ENCODE results near the gene ELMO1. TPM values are rescaled to one million over a fixed set of nuclear protein-coding genes. Genes with fewer than 3 reads are reported as not detected.

Gene ELMO1
- total RNA-seq, 2 experiments from 2014 or later: 129 to 137 TPM

DNA sequence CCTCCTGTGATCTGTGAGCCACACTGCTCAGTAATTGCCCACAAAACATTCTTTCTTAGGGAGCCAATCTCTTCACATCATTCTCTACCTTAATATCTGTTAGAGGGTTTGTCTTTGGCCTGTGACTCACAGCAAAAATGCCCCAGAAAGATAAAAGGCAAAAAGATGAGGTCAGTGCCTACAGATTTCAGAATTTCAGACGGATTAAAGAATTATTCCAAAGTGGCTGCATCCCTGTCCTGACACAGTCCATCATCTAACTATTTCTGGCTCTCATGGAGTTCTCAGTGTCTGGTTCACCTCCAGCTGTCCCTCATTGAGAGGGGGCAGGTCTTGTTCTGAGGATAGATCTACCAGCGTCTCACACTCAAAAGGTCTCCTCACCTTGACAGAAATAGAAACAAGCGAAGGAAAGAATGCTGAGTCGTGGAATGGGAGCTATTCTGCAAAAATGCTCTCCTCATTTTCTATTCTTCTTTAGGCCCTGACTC lies 585.8 kb downstream of the ELMO1 start:
- CTCF ChIA-PET: no interaction called here
- peaks cover 2% of the 10 kb centered on the region for H3K4me1 Mint-ChIP-seq (ENCODE audit: low read depth)
- H3K36me3 Mint-ChIP-seq (ENCODE audit: low read depth): peaks cover 80% of the 10 kb centered on the region
- H3K9me3 Mint-ChIP-seq: no peaks in the 10 kb centered on the region
- H3K4me3 Mint-ChIP-seq: no peak overlapping the region
- no peak overlapping the region for H3K27ac Mint-ChIP-seq
- no peak for DNase-seq
- intact Hi-C loops (cut with micrococcal nuclease): no loop called here
- H3K27me3 Mint-ChIP-seq (ENCODE audit: low read depth): no peaks in the 10 kb centered on the region

DNA sequence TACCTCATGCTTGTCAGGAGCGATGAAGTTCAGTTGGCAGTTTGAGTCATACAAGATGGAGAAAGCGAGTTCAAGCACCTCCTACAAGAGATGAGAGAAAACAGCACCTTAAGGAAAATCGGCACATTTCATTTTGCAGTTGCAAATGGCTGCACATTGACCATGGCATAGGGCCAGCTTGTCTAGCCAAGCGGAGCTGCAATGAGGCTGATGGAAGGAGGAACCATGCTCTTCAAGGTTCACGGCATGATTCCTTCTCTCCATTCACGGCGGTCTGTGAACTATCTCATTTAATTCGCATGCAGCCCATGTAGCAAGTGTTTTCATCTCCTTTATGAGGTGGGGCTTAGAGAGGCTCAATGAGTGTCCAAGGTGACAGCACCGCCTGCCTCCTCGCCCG lies 587.0 kb downstream of the ELMO1 start:
- DNase-seq: no peak
- no peak overlapping the region for H3K27ac Mint-ChIP-seq
- no peaks in the 10 kb centered on the region for H3K9me3 Mint-ChIP-seq
- H3K4me1 Mint-ChIP-seq (ENCODE audit: low read depth): peaks cover 2% of the 10 kb centered on the region
- no peak overlapping the region for H3K4me3 Mint-ChIP-seq
- intact Hi-C loops (cut with micrococcal nuclease): no loop called here
- CTCF ChIA-PET: interaction anchor here (0.6 to 0.7 kb wide), 2 partner anchors 354 to 376 kb away, joined by 3 to 4 read pairs; no protein-coding TSS in a partner anchor
- H3K27me3 Mint-ChIP-seq (ENCODE audit: low read depth): no peaks in the 10 kb centered on the region
- peaks cover 82% of the 10 kb centered on the region for H3K36me3 Mint-ChIP-seq (ENCODE audit: low read depth)

DNA sequence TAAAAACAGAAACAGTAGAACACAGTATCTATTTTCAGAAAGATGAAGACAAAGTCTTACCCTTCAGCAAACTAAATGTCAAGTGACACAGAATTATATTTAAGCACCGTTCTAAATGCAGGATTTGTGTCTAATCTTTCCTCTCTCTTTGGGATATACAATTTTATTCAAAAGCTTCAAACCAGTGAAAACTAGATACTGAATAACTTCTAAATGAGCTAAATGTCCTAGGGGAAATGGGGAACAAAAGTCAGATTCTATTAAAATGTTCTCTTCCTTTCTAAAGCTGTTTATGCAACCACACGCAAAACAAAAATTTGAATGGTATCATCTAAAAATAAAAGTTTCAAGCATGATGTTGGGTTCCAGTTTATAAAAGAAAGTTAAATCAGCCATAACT lies 588.0 kb downstream of the ELMO1 start:
- H3K9me3 Mint-ChIP-seq: no peaks in the 10 kb centered on the region
- H3K4me1 Mint-ChIP-seq (ENCODE audit: low read depth): peaks cover 2% of the 10 kb centered on the region
- intact Hi-C loops (cut with micrococcal nuclease): no loop called here
- peaks cover 91% of the 10 kb centered on the region for H3K36me3 Mint-ChIP-seq (ENCODE audit: low read depth)
- CTCF ChIA-PET: interaction anchor here (0.7 kb wide), 2 partner anchors 183 to 375 kb away, joined by 3 read pairs; no protein-coding TSS in a partner anchor
- H3K27ac Mint-ChIP-seq: no peak overlapping the region
- no peak overlapping the region for H3K4me3 Mint-ChIP-seq
- no peak for DNase-seq
- H3K27me3 Mint-ChIP-seq (ENCODE audit: low read depth): no peaks in the 10 kb centered on the region

DNA sequence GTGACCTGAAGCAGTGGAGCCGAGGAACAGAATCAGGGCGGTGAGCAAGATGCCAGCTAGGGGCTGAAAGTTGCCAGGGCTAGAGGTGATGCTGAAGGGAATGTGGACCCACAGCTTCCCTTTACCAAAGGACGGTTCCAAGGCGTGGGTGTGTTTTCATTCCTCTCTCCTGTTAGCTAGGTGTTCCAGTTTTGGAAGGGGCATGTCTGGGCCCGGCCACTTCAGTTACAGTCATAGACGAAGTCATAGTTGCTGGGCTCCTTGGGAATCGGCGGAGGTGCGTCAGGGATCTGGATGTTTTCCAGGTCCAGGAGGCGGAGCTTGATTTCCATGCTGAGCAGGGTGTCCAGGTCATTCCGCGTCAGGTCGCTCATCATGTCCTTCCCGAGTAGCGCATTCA lies 593.3 kb downstream of the ELMO1 start:
- H3K27me3 Mint-ChIP-seq (ENCODE audit: low read depth): no peaks in the 10 kb centered on the region
- H3K4me1 Mint-ChIP-seq (ENCODE audit: low read depth): peaks cover 17% of the 10 kb centered on the region
- DNase-seq: no peak
- peaks cover 79% of the 10 kb centered on the region for H3K36me3 Mint-ChIP-seq (ENCODE audit: low read depth)
- intact Hi-C loops (cut with micrococcal nuclease): loop anchor here (10.0 kb wide), 1 partner anchor 361 kb away; no protein-coding TSS in a partner anchor
- CTCF ChIA-PET: no interaction called here
- H3K27ac Mint-ChIP-seq: no peak overlapping the region
- no peak overlapping the region for H3K4me3 Mint-ChIP-seq
- peaks cover 6% of the 10 kb centered on the region for H3K9me3 Mint-ChIP-seq

DNA sequence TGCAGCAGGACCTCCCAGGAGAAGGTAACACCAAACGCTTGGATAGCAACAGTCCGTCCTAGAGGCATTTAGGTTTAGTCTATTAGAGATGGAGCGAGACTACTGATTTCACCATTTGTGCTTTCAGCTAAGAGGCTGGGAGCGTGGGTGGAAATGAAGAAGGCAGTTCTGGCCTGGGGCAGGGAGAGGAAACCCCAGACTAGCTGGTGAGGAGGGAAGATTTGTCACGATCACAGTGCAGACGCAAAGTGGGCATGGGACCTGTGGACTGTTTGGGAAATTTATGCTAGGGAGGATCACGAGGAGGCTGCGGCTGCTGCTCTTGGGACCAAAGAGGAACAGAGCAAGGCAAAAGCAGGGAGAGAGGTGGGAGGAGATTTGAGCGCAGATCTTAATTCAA lies 594.0 kb downstream of the ELMO1 start:
- Mint-ChIP-seq H3K27me3 (ENCODE audit: low read depth) (no peaks in the 10 kb centered on the region), H3K36me3 (ENCODE audit: low read depth) (peaks cover 73% of the 10 kb centered on the region), H3K9me3 (peaks cover 8% of the 10 kb centered on the region), H3K4me1 (ENCODE audit: low read depth) (peaks cover 17% of the 10 kb centered on the region), H3K4me3 (no peak overlapping the region), H3K27ac (no peak overlapping the region)
- CTCF ChIA-PET: no interaction called here
- DNase-seq: no peak
- intact Hi-C loops (cut with micrococcal nuclease): loop anchor here (5.0 to 10.0 kb wide), 4 partner anchors 132 to 360 kb away; partner anchors contain the start of gene AOAH

DNA sequence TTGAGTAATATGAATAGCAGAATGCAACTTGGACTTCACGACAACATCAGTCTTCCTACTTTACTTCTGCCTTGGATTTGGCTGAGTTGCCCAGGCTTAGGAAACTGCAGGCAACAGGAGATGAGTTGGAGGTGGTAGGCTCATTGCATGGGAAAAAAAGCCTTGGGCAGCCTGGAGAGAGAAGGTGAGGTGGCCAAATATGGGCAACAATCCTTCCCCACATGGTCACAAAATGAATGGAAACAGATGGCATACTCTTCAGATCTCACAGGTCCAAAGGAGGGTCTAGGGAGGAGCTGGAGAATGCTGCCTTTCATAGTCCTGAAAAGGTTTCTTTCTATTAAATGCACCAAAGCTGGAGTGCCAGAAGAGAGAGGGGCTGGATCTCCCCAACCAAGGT lies 595.7 kb downstream of the ELMO1 start:
- CTCF ChIA-PET: no interaction called here
- intact Hi-C loops (cut with micrococcal nuclease): loop anchor here (5.0 to 10.0 kb wide), 4 partner anchors 131 to 358 kb away; partner anchors contain the start of gene AOAH
- peaks cover 10% of the 10 kb centered on the region for H3K9me3 Mint-ChIP-seq
- H3K36me3 Mint-ChIP-seq (ENCODE audit: low read depth): peaks cover 58% of the 10 kb centered on the region
- H3K27ac Mint-ChIP-seq: no peak overlapping the region
- H3K27me3 Mint-ChIP-seq (ENCODE audit: low read depth): no peaks in the 10 kb centered on the region
- no peak overlapping the region for H3K4me3 Mint-ChIP-seq
- DNase-seq: no peak
- H3K4me1 Mint-ChIP-seq (ENCODE audit: low read depth): peaks cover 17% of the 10 kb centered on the region

DNA sequence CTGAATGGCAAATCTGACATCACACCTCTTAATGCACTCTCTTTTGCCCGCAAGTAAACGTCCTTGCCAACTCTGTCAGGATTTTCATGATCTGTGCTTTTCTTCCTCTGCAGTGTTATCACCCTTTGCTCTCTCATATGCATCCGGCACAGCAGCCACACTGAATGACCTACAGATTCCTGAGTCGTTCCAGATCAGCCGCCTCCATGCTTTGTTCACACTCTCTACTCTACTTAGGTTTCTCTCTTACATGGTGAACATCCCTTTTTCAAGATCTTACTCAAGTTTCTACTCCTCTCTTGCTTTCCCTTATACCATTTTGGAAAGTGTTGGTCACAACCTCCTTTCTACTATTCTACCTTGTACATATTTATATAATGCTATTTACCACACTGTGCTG lies 596.6 kb downstream of the ELMO1 start:
- CTCF ChIA-PET: no interaction called here
- Mint-ChIP-seq H3K4me1 (ENCODE audit: low read depth) (peaks cover 17% of the 10 kb centered on the region), H3K27ac (peak overlapping the region; percentile 54), H3K36me3 (ENCODE audit: low read depth) (peaks cover 53% of the 10 kb centered on the region), H3K9me3 (peaks cover 15% of the 10 kb centered on the region), H3K27me3 (ENCODE audit: low read depth) (no peaks in the 10 kb centered on the region), H3K4me3 (no peak overlapping the region)
- intact Hi-C loops (cut with micrococcal nuclease): loop anchor here (5.0 to 10.0 kb wide), 4 partner anchors 130 to 357 kb away; partner anchors contain the start of gene AOAH
- peak; percentile 18 for DNase-seq

DNA sequence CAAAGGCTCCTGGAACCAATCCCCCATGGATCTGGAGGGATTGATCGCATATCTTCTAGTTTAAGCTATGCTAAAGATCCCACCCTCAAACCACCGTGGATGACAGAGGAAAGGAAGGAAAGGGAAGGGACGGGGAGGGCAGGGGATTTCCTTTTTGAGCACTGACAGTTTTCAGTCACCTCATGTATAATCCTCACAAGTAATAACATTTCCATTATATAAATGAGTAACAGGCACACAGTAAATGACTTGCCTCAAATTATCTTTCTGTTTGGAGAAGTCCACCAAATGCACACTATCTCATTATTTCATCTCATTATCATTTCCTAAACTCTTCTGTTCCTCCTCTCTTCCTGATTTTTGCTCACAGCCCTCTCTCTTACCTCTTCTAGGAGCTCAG lies 597.3 kb downstream of the ELMO1 start:
- peak overlapping the region; percentile 54 for H3K27ac Mint-ChIP-seq
- no peaks in the 10 kb centered on the region for H3K27me3 Mint-ChIP-seq (ENCODE audit: low read depth)
- H3K4me3 Mint-ChIP-seq: no peak overlapping the region
- peak; percentile 41 for DNase-seq
- peaks cover 17% of the 10 kb centered on the region for H3K4me1 Mint-ChIP-seq (ENCODE audit: low read depth)
- CTCF ChIA-PET: no interaction called here
- H3K9me3 Mint-ChIP-seq: peaks cover 19% of the 10 kb centered on the region
- H3K36me3 Mint-ChIP-seq (ENCODE audit: low read depth): peaks cover 47% of the 10 kb centered on the region
- intact Hi-C loops (cut with micrococcal nuclease): loop anchor here (2.0 to 10.0 kb wide), 5 partner anchors 75 to 357 kb away; partner anchors contain the start of gene AOAH

DNA sequence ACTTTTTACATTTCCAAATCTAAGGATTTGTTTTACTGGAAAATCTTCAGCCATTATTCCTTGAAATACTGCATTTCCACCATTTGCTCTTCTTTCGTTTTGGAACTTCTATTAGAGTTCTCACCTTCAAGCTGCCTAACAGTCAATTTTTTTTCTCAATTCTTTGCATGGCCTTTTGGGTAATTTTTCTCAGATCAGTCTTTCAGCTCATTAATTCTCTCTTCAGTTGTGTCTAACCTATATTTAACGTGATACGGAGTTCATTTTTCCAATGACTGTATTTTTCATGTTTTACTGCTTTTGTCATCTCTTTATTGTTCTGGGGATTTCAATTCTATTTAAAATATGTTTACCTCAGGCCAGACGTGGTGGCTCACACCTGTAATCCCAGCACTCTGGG lies 600.7 kb downstream of the ELMO1 start:
- no peaks in the 10 kb centered on the region for H3K27me3 Mint-ChIP-seq (ENCODE audit: low read depth)
- intact Hi-C loops (cut with micrococcal nuclease): no loop called here
- H3K4me3 Mint-ChIP-seq: no peak overlapping the region
- peaks cover 15% of the 10 kb centered on the region for H3K4me1 Mint-ChIP-seq (ENCODE audit: low read depth)
- CTCF ChIA-PET: no interaction called here
- DNase-seq: no peak
- H3K36me3 Mint-ChIP-seq (ENCODE audit: low read depth): peaks cover 15% of the 10 kb centered on the region
- peaks cover 19% of the 10 kb centered on the region for H3K9me3 Mint-ChIP-seq
- no peak overlapping the region for H3K27ac Mint-ChIP-seq

DNA sequence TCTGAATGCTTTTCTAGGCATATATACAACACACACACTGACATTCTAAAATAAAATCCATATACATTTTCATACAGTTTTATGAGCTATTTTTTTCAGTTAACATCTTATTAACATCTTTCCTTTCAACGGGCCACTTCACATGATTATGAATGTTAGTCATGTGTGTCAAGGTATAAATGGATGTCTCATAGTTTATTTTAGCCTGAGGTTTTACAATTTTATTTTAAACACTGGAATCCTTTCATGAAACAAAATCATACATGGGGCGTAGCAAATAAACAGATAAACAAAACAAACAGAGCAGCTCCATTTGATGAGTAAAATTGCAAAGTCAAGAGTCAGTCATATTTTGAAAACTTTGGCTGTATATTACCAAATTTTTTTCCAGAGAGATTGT lies 604.3 kb downstream of the ELMO1 start:
- intact Hi-C loops (cut with micrococcal nuclease): no loop called here
- H3K27me3 Mint-ChIP-seq (ENCODE audit: low read depth): no peaks in the 10 kb centered on the region
- no peak overlapping the region for H3K27ac Mint-ChIP-seq
- peaks cover 5% of the 10 kb centered on the region for H3K36me3 Mint-ChIP-seq (ENCODE audit: low read depth)
- H3K4me3 Mint-ChIP-seq: no peak overlapping the region
- CTCF ChIA-PET: interaction anchor here (0.6 kb wide), 1 partner anchor 121 kb away, joined by 3 read pairs; no protein-coding TSS in a partner anchor
- no peaks in the 10 kb centered on the region for H3K4me1 Mint-ChIP-seq (ENCODE audit: low read depth)
- DNase-seq: no peak
- H3K9me3 Mint-ChIP-seq: peaks cover 11% of the 10 kb centered on the region

DNA sequence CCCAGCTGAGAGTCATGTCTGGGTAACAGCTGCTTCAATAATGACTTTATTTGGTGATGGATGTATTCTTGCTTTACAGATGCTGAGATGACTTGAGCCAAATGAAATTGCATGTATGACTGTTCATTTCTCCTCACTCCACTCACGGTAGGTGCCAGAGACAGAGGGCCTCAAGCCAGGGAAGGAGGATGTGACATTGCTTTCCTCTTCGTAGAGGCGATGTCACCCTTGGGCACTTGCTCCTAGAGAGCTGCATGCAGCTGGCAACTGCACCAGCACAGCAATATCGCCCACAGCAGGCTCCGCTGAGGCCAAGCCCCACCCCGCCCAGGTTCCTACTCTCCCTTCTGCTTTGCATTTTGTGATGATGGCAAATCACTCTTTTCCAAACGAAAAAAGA lies 607.8 kb downstream of the ELMO1 start:
- Mint-ChIP-seq H3K9me3 (peaks cover 5% of the 10 kb centered on the region), H3K27me3 (ENCODE audit: low read depth) (no peaks in the 10 kb centered on the region), H3K4me3 (no peak overlapping the region), H3K36me3 (ENCODE audit: low read depth) (peaks cover 3% of the 10 kb centered on the region), H3K27ac (no peak overlapping the region), H3K4me1 (ENCODE audit: low read depth) (no peaks in the 10 kb centered on the region)
- DNase-seq: no peak
- CTCF ChIA-PET: interaction anchor here (0.6 kb wide), 2 partner anchors 18 to 408 kb away, joined by 3 read pairs; no protein-coding TSS in a partner anchor
- intact Hi-C loops (cut with micrococcal nuclease): no loop called here

DNA sequence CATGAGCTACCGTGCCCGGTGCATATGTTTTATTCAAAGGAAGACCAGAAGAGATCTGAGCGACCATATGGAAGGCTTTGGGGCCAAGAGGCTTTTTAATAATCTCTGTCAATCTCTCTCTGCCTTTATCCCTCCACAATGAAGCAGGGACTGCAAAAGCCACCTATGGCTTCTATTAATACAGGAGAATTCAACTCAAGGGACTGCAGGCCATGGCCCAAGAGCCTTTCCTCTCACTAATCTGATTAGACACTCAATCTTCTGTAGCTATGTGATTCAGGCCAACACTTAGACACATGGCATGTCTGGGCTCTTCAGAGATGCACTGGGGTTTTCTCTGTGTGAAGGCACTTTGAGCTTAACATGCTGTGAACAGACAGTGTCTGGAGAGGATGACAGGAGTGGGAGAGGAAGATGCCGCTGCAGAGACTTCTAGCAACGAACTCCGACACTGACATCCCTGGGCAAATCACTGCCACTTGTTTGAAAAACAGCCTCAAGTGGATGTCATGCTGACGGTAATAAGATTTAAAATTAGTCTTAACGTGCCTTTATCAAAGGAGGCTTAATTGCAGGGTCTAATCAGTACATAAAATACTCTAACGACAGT lies 609.9 kb downstream of the ELMO1 start:
- DNase-seq: no peak
- H3K27me3 Mint-ChIP-seq (ENCODE audit: low read depth): no peaks in the 10 kb centered on the region
- H3K27ac Mint-ChIP-seq: no peak overlapping the region
- no peak overlapping the region for H3K4me3 Mint-ChIP-seq
- CTCF ChIA-PET: no interaction called here
- peaks cover 3% of the 10 kb centered on the region for H3K36me3 Mint-ChIP-seq (ENCODE audit: low read depth)
- intact Hi-C loops (cut with micrococcal nuclease): no loop called here
- H3K9me3 Mint-ChIP-seq: peaks cover 8% of the 10 kb centered on the region
- no peaks in the 10 kb centered on the region for H3K4me1 Mint-ChIP-seq (ENCODE audit: low read depth)

DNA sequence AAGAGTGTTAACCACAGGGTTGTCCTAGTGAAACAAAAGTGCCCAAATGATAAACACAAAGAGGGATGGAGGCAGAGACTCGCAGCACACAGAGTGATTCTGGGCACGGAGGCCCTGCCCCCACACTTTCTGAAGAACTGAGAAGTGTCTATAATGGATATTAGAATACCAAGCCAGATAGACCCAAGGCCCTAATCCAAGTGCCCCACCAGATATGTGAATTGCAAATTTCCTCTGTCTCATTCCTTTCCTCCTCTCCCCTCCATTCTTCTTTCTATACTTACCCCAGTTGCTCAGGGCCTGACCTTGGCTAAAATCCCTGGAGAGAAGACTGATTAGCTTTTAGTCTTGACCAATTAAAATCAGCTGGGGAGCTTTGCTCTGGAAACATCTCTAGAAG lies 617.6 kb downstream of the ELMO1 start:
- H3K4me3 Mint-ChIP-seq: no peak overlapping the region
- no peak for DNase-seq
- H3K36me3 Mint-ChIP-seq (ENCODE audit: low read depth): no peaks in the 10 kb centered on the region
- H3K27ac Mint-ChIP-seq: no peak overlapping the region
- H3K9me3 Mint-ChIP-seq: peaks cover 5% of the 10 kb centered on the region
- intact Hi-C loops (cut with micrococcal nuclease): no loop called here
- H3K27me3 Mint-ChIP-seq (ENCODE audit: low read depth): no peaks in the 10 kb centered on the region
- no peaks in the 10 kb centered on the region for H3K4me1 Mint-ChIP-seq (ENCODE audit: low read depth)
- CTCF ChIA-PET: no interaction called here
